ENCODE data around the gene IRAK2.

- TF ChIP-seq POLR2AphosphoS5 (IDR thresholded peaks at IDR 0.05) (no peak), CTCF (IDR thresholded peaks at IDR 0.05) (no peak), POLR2A (IDR thresholded peaks at IDR 0.05) (no peak)
These were observed 42.0 kb upstream of the IRAK2 start for GRCh38 chr3:10122724-10123123.
